ENCODE data around the gene AGMAT.

Gene AGMAT

DNA sequence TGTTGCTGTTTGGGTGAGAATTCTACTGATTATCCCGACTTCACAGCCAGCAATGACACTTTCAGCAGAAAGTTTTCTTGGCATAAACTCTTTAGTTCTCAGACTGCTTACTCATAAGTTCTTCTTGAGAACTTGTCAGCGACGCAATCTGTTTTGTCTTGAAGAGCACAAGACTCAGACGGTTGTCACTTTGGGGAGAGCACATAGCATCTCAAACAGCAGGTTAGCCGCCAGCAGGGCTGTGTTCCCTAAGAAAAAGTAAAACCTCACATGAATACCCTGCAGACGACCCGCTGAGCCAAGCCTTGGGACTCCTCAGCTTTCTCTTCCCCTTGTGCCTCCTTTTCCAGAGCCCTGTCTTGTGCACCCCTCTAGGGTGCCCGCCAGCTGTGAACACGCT, 11.4 kb downstream of the AGMAT start:
- no peak overlapping the region for H3K4me3 ChIP-seq (ENCODE audit: low read depth, low read length)
- no peak for DNase-seq (ENCODE audit: low read depth)
- TF ChIP-seq, protein P1, sequence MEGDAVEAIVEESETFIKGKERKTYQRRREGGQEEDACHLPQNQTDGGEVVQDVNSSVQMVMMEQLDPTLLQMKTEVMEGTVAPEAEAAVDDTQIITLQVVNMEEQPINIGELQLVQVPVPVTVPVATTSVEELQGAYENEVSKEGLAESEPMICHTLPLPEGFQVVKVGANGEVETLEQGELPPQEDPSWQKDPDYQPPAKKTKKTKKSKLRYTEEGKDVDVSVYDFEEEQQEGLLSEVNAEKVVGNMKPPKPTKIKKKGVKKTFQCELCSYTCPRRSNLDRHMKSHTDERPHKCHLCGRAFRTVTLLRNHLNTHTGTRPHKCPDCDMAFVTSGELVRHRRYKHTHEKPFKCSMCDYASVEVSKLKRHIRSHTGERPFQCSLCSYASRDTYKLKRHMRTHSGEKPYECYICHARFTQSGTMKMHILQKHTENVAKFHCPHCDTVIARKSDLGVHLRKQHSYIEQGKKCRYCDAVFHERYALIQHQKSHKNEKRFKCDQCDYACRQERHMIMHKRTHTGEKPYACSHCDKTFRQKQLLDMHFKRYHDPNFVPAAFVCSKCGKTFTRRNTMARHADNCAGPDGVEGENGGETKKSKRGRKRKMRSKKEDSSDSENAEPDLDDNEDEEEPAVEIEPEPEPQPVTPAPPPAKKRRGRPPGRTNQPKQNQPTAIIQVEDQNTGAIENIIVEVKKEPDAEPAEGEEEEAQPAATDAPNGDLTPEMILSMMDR (IDR thresholded peaks at IDR 0.05; ENCODE audit: insufficient read depth, low read depth, low read length, missing control alignments): no peak

DNA sequence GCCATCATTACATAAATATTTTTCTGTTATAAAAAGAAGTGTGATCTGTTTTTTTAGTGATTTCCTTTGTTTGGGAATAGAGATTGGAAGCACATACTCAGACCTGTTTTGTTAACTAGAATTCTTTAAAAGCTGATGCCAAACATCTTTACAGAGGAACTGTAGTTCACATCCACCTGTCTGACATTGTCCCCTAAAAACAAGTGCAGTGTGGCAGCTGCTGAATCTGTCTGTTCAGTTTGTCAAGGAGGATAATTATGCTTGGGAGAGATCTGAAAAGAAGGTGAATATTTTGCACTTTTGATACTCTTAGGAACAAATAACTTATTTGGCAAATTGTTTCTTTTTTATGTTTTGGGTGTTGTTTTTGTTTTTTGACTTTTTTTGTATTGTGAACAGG, 13.6 kb downstream of the AGMAT start:
- DNase-seq (ENCODE audit: low read depth): no peak
- no peak overlapping the region for H3K4me3 ChIP-seq (ENCODE audit: low read depth, low read length)
- TF ChIP-seq, protein P1 (IDR thresholded peaks at IDR 0.05; ENCODE audit: insufficient read depth, low read depth, low read length, missing control alignments): no peak

DNA sequence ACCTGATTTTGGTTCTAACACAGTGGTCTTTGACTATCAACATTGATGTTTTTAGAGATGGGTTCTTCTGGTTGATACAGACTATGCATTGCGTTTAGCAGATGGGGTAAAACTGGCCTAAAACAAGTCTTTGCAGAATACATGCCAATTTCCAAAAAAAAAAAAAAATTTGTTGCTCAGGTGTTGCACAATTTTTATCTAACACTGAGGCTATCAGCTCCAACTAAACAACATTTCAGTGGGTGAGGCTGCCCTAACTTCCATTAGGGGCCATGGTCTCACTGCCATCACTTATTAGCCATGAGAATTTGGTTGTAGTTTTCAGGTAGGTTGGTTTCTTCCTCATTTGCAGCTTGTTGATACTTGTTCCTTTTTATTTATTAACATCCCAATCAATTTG, 14.0 kb downstream of the AGMAT start:
- no peak for DNase-seq (ENCODE audit: low read depth)
- H3K4me3 ChIP-seq (ENCODE audit: low read depth, low read length): no peak overlapping the region
- TF ChIP-seq, protein P1 (IDR thresholded peaks at IDR 0.05; ENCODE audit: insufficient read depth, low read depth, low read length, missing control alignments): no peak

DNA sequence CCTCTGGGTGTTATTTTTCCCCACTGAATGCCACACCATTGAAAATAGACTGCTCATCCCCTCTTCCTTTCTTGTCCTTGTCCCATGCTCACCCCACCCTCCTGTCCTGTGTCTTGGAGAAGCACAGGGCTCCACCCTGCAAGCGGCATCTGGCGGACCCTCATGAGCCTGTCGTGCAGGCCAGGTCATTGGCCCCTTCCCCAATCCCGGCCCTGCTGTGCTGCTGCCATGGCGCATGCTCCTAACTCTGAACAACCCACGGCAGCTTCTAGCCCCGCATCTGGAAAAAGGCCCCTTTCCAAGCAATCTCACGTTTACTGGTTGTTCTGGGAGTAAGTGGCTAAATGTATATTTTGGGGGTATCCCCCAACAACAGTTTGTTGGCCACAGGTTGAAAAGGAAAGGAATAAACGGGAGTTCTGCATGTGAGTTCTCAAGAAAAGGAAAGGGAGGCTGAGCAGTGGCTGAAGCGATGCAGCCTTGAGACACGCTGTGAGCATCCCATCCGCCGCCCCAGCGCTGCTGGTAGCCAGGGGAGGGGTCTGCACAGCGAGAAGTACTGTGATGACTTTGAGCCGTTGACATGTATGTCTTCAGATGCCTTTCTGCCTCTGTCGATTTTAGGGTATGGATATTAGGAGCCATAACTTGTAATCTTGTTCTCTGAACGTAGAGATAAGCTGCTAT, 16.3 kb downstream of the AGMAT start:
- no peak for DNase-seq (ENCODE audit: low read depth)
- TF ChIP-seq, protein P1 (IDR thresholded peaks at IDR 0.05; ENCODE audit: insufficient read depth, low read depth, low read length, missing control alignments): no peak

DNA sequence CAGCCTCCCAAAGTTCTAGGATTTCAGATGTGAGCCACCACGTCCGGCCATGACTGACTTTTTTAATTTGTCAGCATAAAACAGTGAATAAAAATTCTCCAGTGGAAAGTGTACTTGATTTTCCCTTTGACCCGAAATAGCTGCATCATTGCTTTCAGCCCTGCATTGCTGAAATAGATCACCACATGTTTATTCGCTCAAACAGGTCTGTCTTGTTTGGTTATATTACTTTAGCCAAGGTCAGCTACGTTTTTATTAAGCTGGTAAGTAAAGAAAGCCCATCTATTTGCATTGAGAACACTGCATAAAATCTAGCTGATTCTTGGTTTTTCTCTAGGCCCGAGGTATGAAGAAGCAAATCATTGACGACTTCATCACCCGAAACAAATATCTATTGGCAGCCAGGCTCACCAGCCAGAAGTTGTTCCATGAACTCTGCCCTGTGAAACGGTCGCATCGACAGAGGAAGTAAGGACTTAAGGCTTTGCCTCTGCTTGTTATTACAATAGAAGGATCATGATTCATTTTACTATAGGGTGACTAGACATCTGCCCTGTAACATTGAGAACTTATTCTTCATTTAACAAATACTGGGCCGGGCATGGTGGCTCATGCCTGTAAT, 25.6 kb downstream of the AGMAT start:
- no peak overlapping the region for H3K4me3 ChIP-seq (ENCODE audit: low read depth, low read length)
- TF ChIP-seq, protein P1 (IDR thresholded peaks at IDR 0.05; ENCODE audit: insufficient read depth, low read depth, low read length, missing control alignments): no peak
- DNase-seq (ENCODE audit: low read depth): no peak

More for the DNA sequence above, 16.3 kb downstream of the AGMAT start:
- no peak overlapping the region for H3K4me3 ChIP-seq (ENCODE audit: low read depth, low read length)

DNA sequence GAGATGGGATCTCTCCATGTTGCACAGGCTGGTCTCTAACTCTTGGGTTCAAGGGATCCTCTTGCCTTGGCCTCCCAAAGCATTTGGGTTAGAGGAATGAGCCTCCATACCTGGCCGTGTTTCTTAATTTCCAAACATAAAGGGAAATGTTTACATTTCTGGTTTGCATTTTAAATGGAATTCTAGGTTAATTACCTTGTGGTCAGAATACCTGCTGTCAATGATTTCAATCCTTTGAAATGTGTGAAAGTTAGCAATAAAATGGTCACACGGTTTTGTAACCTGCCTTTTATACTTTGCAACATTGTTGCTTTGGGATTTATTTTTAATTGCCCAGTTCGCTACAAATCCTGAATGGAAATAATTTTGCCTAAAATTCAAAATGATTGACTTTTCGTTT, 26.3 kb downstream of the AGMAT start:
- TF ChIP-seq, protein P1 (IDR thresholded peaks at IDR 0.05; ENCODE audit: insufficient read depth, low read depth, low read length, missing control alignments): no peak
- H3K4me3 ChIP-seq (ENCODE audit: low read depth, low read length): no peak overlapping the region
- DNase-seq (ENCODE audit: low read depth): no peak
